ENCODE measurements around the gene RAB35. TPM values are rescaled to one million over a fixed set of nuclear protein-coding genes. Genes with fewer than 3 reads are reported as not detected.

Gene RAB35
- total and polyA plus RNA-seq, 9 of the 15 experiments (the other 6 are each of a cell fraction or from before 2014, with no cell fraction given) = 0.65 to 76.3 (median 38.9) TPM

DNA sequence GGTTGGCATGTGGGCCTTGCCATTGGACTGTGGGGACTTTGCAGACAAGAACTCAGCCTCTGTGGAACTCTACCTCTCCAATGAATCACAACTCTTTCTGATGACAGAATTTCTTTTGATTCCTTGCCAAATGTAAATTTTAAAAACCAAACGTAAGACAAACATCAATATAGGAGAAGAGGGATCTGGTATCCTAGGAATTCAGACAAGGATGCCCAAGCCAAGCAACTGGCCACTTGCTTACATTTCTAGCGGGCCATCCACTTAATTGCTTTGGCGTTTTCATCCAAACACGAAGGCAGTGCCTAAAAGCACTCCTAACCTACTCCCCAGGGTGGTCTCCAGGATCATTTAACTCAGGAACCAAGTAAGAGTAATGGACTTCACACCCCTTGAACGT is 23.4 kb upstream of the RAB35 start (continued):
- TF ChIP-seq, protein P1, sequence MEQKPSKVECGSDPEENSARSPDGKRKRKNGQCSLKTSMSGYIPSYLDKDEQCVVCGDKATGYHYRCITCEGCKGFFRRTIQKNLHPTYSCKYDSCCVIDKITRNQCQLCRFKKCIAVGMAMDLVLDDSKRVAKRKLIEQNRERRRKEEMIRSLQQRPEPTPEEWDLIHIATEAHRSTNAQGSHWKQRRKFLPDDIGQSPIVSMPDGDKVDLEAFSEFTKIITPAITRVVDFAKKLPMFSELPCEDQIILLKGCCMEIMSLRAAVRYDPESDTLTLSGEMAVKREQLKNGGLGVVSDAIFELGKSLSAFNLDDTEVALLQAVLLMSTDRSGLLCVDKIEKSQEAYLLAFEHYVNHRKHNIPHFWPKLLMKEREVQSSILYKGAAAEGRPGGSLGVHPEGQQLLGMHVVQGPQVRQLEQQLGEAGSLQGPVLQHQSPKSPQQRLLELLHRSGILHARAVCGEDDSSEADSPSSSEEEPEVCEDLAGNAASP (IDR thresholded peaks at IDR 0.05) = no peak
- TF ChIP-seq SP1 (CRISPR knock-in tag; IDR thresholded peaks at IDR 0.05) = no peak
- TF ChIP-seq SMARCE1 (IDR thresholded peaks at IDR 0.05) = no peak
- TF ChIP-seq NFE2 (IDR thresholded peaks at IDR 0.05; ENCODE audit: low read depth) = no peak
- TF ChIP-seq HLTF (IDR thresholded peaks at IDR 0.05) = no peak
- TF ChIP-seq TRIM28 (IDR thresholded peaks at IDR 0.05) = no peak

DNA sequence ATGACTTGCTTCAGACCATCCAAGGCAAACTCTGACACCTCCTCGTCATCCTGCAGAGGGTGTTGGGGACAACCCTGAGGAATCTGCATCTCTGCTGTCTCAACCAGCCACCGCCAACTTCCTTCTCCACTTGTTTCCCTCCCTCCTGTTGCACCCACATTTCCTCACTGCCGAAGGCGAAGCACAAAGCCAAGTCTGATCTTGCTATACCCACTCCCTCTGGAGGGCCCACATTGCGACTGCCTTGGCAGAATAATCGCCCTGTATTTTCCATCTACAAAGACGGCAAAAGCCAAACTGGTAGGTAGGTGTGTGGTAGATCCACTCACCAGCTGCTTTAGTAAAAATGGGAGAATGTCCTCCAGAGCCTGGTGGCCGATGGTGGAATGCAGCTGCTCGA is 21.8 kb upstream of the RAB35 start:
- FAIRE-seq = no peak
- CTCF ChIA-PET (ENCODE audit: low intra/inter-chr PET ratio) = no interaction called here
- 93% methylated on average over 9 of the region's 9 CpGs for WGBS (ENCODE audit: insufficient coverage, low coverage, missing lambda C conversion rate)
- no peak for DNase-seq (ENCODE audit: extremely low read depth in 1 of 4, low spot score in 3 of 4)
- in situ Hi-C loops (cut with MboI) = no loop called here
- H3K4me1 ChIP-seq (replicated peaks in 1 of 2; ENCODE audit: control insufficient read depth in 2 of 2, insufficient read depth in 2 of 2, low read length in 2 of 2) = no peaks in the 10 kb centered on the region
- H3K36me3 ChIP-seq (ENCODE audit: control insufficient read depth, insufficient read depth, low read length) = peaks cover 95% of the 10 kb centered on the region
- no peak for ATAC-seq
- H3K4me3 ChIP-seq = no peak overlapping the region
- no peak overlapping the region for H3K4me2 ChIP-seq (ENCODE audit: insufficient read depth, low read length)
- H3K9ac ChIP-seq (ENCODE audit: insufficient read depth in 1 of 2, low read depth in 2 of 2, low read length in 2 of 2) = no peak overlapping the region
- TF ChIP-seq, protein P2, sequence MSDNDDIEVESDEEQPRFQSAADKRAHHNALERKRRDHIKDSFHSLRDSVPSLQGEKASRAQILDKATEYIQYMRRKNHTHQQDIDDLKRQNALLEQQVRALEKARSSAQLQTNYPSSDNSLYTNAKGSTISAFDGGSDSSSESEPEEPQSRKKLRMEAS (CRISPR knock-in tag; IDR thresholded peaks at IDR 0.05) = no peak
- TF ChIP-seq SMAD2 (IDR thresholded peaks at IDR 0.05; ENCODE audit: low read depth, low read length) = no peak
- TF ChIP-seq HDAC6 (IDR thresholded peaks at IDR 0.05; ENCODE audit: low read depth, low read length) = no peak
- H3K79me2 ChIP-seq (ENCODE audit: control insufficient read depth, insufficient read depth, low read length) = no peaks in the 10 kb centered on the region
- H3K27me3 ChIP-seq (ENCODE audit: control insufficient read depth in 2 of 2, insufficient read depth in 2 of 2, low read length in 2 of 2) = no peaks in the 10 kb centered on the region
- H3K27ac ChIP-seq (ENCODE audit: extremely low read depth, low read depth, low read length) = no peak overlapping the region
- H3K9me3 ChIP-seq (replicated peaks; ENCODE audit: control insufficient read depth, insufficient read depth, low read depth, low read length) = no peaks in the 10 kb centered on the region
- H4K20me1 ChIP-seq (replicated peaks; ENCODE audit: control insufficient read depth, insufficient read depth, low read length) = no peaks in the 10 kb centered on the region
- intact Hi-C loops (cut with micrococcal nuclease) = no loop called here
- no peak overlapping the region for H2AFZ ChIP-seq (ENCODE audit: low read depth, low read length)
- no TSS peak for BruUV-seq (replicated peaks)
- no peaks in the 10 kb centered on the region for H3K9me1 ChIP-seq (ENCODE audit: control insufficient read depth, insufficient read depth, low read length)
- POLR2A ChIA-PET = interaction anchor here (0.6 to 1.4 kb wide), 4 partner anchors 10 to 973 kb away, joined by 3 to 4 read pairs (median 3); no protein-coding TSS in a partner anchor
